ENCODE results near the gene ACACB. TPM values are rescaled to one million over a fixed set of nuclear protein-coding genes. Genes with fewer than 3 reads are reported as not detected.

Gene ACACB
- total RNA-seq, 2 donors from 2014 or later: 37.5 to 51.3 TPM

- ATAC-seq (ENCODE audit: insufficient number of reproducible peaks, low FRiP score, low read depth): no peak
- no peak overlapping the region for H3K27ac ChIP-seq
Measured at GRCh38 chr12:109192358-109192757, 76.0 kb downstream of the ACACB start.

GRCh38 chr12:109193896-109194295, 77.5 kb downstream of the ACACB start:
- Histone ChIP-seq H3K4me3 (no peak overlapping the region), H3K27me3 (replicated peaks; ENCODE audit: insufficient read depth) (no peaks in the 10 kb centered on the region), H3K9me3 (no peaks in the 10 kb centered on the region), H3K27ac (no peak overlapping the region), H3K4me1 (ENCODE audit: control insufficient read depth in 1 of 2, low read depth in 2 of 2) (no peaks in the 10 kb centered on the region), H3K36me3 (peaks cover 32% of the 10 kb centered on the region)
- no peak for TF ChIP-seq CTCF (IDR thresholded peaks at IDR 0.05)
- ATAC-seq (ENCODE audit: insufficient number of reproducible peaks, low FRiP score, low read depth) (no peak), DNase-seq (ENCODE audit: low spot score) (no peak)

More at GRCh38 chr12:109192358-109192757, 76.0 kb downstream of the ACACB start:
- Histone ChIP-seq H3K9me3 (no peaks in the 10 kb centered on the region), H3K27me3 (replicated peaks; ENCODE audit: insufficient read depth) (no peaks in the 10 kb centered on the region), H3K4me3 (no peak overlapping the region), H3K36me3 (peaks cover 43% of the 10 kb centered on the region), H3K4me1 (ENCODE audit: control insufficient read depth in 1 of 2, low read depth in 2 of 2) (no peaks in the 10 kb centered on the region)
- no peak for DNase-seq (ENCODE audit: low spot score)
- TF ChIP-seq CTCF (IDR thresholded peaks at IDR 0.05): no peak

GRCh38 chr12:109196332-109196731, 79.9 kb downstream of the ACACB start:
- Histone ChIP-seq H3K27me3 (replicated peaks; ENCODE audit: insufficient read depth) (no peaks in the 10 kb centered on the region), H3K4me3 (no peak overlapping the region), H3K27ac (no peak overlapping the region), H3K36me3 (peaks cover 32% of the 10 kb centered on the region), H3K9me3 (no peaks in the 10 kb centered on the region), H3K4me1 (ENCODE audit: control insufficient read depth in 1 of 2, low read depth in 2 of 2) (no peaks in the 10 kb centered on the region)
- no peak for ATAC-seq (ENCODE audit: insufficient number of reproducible peaks, low FRiP score, low read depth)
- TF ChIP-seq CTCF (IDR thresholded peaks at IDR 0.05): no peak
- no peak for DNase-seq (ENCODE audit: low spot score)

DNA sequence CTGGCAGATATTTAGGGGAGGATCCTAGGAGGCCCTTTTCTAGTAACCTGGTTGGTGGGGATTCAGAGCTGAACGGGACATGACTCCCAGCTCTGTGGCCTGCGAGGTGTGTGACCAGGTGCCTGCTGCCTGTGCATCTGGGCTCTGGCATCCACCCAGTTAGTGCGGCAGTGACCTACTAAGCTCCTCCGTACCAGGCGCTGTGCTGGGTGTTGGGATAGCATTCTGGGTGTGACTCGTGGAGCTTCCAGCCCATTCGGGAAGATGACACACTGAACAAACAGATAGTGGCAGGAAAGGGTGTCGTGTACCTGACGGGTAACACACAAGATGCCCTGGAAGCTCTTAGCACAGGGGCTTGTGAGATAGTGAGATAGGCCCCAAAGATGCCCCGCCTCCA, 80.9 kb downstream of the ACACB start:
- no peaks in the 10 kb centered on the region for H3K9me3 ChIP-seq
- peaks cover 24% of the 10 kb centered on the region for H3K36me3 ChIP-seq
- no peaks in the 10 kb centered on the region for H3K27me3 ChIP-seq (replicated peaks; ENCODE audit: insufficient read depth)
- no peak for ATAC-seq (ENCODE audit: insufficient number of reproducible peaks, low FRiP score, low read depth)
- no peak overlapping the region for H3K4me3 ChIP-seq
- no peak overlapping the region for H3K27ac ChIP-seq
- no peaks in the 10 kb centered on the region for H3K4me1 ChIP-seq (ENCODE audit: control insufficient read depth in 1 of 2, low read depth in 2 of 2)
- DNase-seq (ENCODE audit: low spot score): no peak
- TF ChIP-seq CTCF (IDR thresholded peaks at IDR 0.05): no peak

DNA sequence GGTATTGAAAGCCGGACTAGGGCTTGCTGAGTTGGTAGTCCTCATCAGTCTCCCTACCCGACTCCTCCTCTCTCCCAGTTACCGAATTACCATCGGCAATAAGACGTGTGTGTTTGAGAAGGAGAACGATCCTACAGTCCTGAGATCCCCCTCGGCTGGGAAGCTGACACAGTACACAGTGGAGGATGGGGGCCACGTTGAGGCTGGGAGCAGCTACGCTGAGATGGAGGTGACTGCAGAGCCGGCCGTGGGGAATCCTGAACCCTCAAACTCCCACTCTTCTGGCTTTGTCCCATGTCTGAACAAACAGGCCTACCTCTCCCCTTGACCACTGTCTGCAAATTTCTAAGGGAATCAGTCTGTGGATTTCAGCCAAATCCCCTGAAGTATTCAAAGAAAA, 82.9 kb downstream of the ACACB start:
- Histone ChIP-seq H3K27me3 (replicated peaks; ENCODE audit: insufficient read depth) (no peaks in the 10 kb centered on the region), H3K27ac (no peak overlapping the region)

More for the DNA sequence above, 82.9 kb downstream of the ACACB start:
- ATAC-seq (ENCODE audit: insufficient number of reproducible peaks, low FRiP score, low read depth) (no peak), DNase-seq (ENCODE audit: low spot score) (no peak)
- H3K4me3 ChIP-seq: no peak overlapping the region
- H3K36me3 ChIP-seq: peaks cover 28% of the 10 kb centered on the region
- H3K9me3 ChIP-seq: no peaks in the 10 kb centered on the region
- H3K4me1 ChIP-seq (ENCODE audit: control insufficient read depth in 1 of 2, low read depth in 2 of 2): no peaks in the 10 kb centered on the region
- TF ChIP-seq CTCF (IDR thresholded peaks at IDR 0.05): no peak
